Esophagus squamous epithelium (tissue), 5 donors: ENCODE data around the gene TSPAN1. TPM values are rescaled to one million over a fixed set of nuclear protein-coding genes. Genes with fewer than 3 reads are reported as not detected.

Experiments used
- DNase-seq: peaks from one replicate; lab custom pipeline; 2025; lab: John Stamatoyannopoulos, UW
- H3K27ac ChIP-seq, 4 donors: fragments of 200-600 bp; sonication (generic); one replicate each; pipeline ENCODE4 v1.5.1; 2016 to 2019; ENCODE audit warnings: mild to moderate bottlenecking in 1 of 4
- H3K27me3 ChIP-seq, 4 donors: fragments of 200-600 bp; sonication (generic); 1 replicate in 3 of 4; 2 replicates in 1 of 4; pipeline versions ENCODE4 v1.5.1 to v1.6.0; 2017 to 2021; ENCODE audit warnings: antibody characterized with exemption in 1 of 4
- H3K36me3 ChIP-seq, 3 donors: fragments of 200-600 bp; sonication (generic); one replicate each; pipeline ENCODE4 v1.5.1; 2016 to 2019
- H3K4me1 ChIP-seq, 3 donors: fragments of 200-600 bp; sonication (generic); one replicate each; pipeline ENCODE4 v1.5.1; 2017 to 2019
- H3K4me3 ChIP-seq, 4 donors: fragments of 200-600 bp; sonication (generic); 1 replicate in 3 of 4; 2 replicates in 1 of 4; pipeline ENCODE4 v1.5.1; 2016 to 2019; ENCODE audit warnings: mild to moderate bottlenecking in 2 of 4, moderate library complexity in 1 of 4
- H3K9me3 ChIP-seq, 3 donors: fragments of 200-600 bp; sonication (generic); one replicate each; pipeline ENCODE4 v1.5.1; 2016 to 2019
- POLR2A ChIP-seq, 4 donors: fragments of 450-650 bp; IDR thresholded peaks; one replicate each; pipeline ENCODE4 v1.6.1; 2017; ENCODE audit warnings: antibody characterized with exemption in 4 of 4, mild to moderate bottlenecking in 4 of 4, moderate library complexity in 3 of 4
- WGBS, 2 donors: methylation state at CpG; one replicate each; pipeline ENCODE4 v1.1.5; 2018; 5-methylcytosine and 5-hydroxymethylcytosine counted together
- intact Hi-C: fragments of 100-400 bp; cut with DNase I; formaldehyde crosslinking; loops from one replicate; pipeline ENCODE4 v1.15.0; 2022
- total RNA-seq, 4 donors: library from RNA; depleted of rRNA; stranded (reverse); fragments of >200 nt; gene quantifications; one replicate each; pipeline ENCODE4 v1.1.0, GENCODE V29; 2016
- TF ChIP-seq, protein P1 (sequence below), 6 experiments: fragments of 450-650 bp in 4 of 6; fragments of 200-600 bp in 2 of 6; sonication (generic) in 2 of 6; IDR thresholded peaks; one replicate each; pipeline ENCODE4 v1.5.1; 2016 to 2019; ENCODE audit warnings: antibody characterized with exemption in 6 of 6, mild to moderate bottlenecking in 4 of 6, moderate library complexity in 4 of 6
- donor health status: DM: yes; HTN: yes; CAD: no.

The TSPAN1 gene
- total RNA-seq, 4 donors from 2014 or later = 1.4 to 10.7 (median 5.0) TPM

GRCh38 chr1:46152016-46152415, 22.9 kb upstream of the TSPAN1 start:
- Histone ChIP-seq H3K4me3 (no peak overlapping the region), H3K4me1 (no peaks in the 10 kb centered on the region), H3K27me3 (no peaks in the 10 kb centered on the region), H3K27ac (no peak overlapping the region), H3K9me3 (no peaks in the 10 kb centered on the region), H3K36me3 (no peaks in the 10 kb centered on the region)
- DNase-seq = no peak
- TF ChIP-seq, protein P1, sequence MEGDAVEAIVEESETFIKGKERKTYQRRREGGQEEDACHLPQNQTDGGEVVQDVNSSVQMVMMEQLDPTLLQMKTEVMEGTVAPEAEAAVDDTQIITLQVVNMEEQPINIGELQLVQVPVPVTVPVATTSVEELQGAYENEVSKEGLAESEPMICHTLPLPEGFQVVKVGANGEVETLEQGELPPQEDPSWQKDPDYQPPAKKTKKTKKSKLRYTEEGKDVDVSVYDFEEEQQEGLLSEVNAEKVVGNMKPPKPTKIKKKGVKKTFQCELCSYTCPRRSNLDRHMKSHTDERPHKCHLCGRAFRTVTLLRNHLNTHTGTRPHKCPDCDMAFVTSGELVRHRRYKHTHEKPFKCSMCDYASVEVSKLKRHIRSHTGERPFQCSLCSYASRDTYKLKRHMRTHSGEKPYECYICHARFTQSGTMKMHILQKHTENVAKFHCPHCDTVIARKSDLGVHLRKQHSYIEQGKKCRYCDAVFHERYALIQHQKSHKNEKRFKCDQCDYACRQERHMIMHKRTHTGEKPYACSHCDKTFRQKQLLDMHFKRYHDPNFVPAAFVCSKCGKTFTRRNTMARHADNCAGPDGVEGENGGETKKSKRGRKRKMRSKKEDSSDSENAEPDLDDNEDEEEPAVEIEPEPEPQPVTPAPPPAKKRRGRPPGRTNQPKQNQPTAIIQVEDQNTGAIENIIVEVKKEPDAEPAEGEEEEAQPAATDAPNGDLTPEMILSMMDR (IDR thresholded peaks at IDR 0.05) = no peak
- no peak for TF ChIP-seq POLR2A (IDR thresholded peaks at IDR 0.05)
- 72 to 86% methylated on average over 3 of the region's 3 CpGs for WGBS, 2 donors
- intact Hi-C loops = no loop called here

DNA sequence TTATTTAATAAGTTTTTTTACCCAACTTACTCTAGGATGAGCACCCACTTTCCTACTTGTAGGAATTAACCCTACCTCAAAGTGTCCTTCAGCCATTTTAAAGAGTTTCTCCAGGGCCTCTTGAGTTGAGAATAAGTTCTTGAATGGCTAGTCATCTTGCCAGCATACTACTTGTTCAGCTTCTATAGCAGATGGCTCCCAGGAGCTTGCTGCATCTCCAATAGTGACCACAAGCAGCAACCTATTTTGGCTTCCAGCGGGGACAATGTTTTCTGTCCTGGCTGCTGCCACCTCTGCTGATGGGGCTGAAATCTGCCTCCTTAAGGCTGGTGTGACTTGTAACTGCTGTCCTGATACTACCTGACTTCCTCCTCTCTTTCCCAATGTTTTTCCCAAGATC, 21.7 kb upstream of the TSPAN1 start:
- 89 to 94% methylated on average over 1 of the region's 1 CpG for WGBS, 2 donors
- DNase-seq = no peak
- H3K27me3 ChIP-seq = no peaks in the 10 kb centered on the region

DNA sequence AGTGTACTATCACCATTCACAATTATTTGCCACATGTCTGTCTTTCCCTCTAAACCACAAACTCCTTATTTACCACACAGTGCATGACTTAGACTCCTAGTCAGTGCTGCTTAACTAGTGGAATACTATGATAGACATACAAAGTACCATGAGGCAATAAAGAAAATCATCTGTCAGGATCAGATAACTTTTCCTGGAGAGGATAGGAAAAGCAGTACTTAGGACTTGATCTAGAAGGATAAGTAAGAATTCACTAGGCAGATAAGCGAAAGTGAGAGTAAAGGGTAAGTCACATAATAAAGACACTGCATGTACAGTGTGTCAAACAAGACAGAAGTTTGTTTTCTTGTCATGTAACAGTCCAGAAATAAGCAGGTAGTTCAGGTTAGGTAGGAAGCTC, 21.2 kb upstream of the TSPAN1 start:
- intact Hi-C loops = no loop called here
- DNase-seq = no peak
- 89 to 96% methylated on average over 1 of the region's 1 CpG for WGBS, 2 donors

More for the DNA sequence above, 21.7 kb upstream of the TSPAN1 start:
- Histone ChIP-seq H3K27ac (no peak overlapping the region), H3K4me1 (no peaks in the 10 kb centered on the region), H3K4me3 (no peak overlapping the region), H3K36me3 (no peaks in the 10 kb centered on the region), H3K9me3 (no peaks in the 10 kb centered on the region)
- intact Hi-C loops = no loop called here
- TF ChIP-seq, protein P1 (IDR thresholded peaks at IDR 0.05) = no peak
- no peak for TF ChIP-seq POLR2A (IDR thresholded peaks at IDR 0.05)

DNA sequence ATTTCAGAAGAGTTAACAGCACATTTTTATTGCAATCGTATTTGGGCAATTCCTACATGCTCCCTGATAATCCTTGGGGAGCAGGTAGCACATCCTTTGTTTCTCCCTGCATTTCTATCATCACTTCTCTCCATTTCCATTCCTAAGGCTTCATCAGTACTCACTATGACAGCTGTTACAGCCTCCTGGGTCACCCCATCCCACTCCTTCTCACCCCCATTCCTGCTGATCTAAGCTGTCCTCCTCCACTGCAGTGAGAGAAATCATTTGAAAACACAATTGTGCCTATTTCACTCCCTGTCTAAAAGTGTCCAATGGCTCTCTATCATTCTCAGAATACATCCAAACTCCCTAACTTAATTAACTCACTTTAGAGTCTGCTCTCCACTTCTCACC, 17.0 kb upstream of the TSPAN1 start:
- WGBS, 2 donors = 96 to 100% methylated on average over 1 of the region's 1 CpG
- Histone ChIP-seq H3K27ac (no peak overlapping the region), H3K36me3 (no peaks in the 10 kb centered on the region), H3K4me3 (no peak overlapping the region), H3K4me1 (no peaks in the 10 kb centered on the region), H3K27me3 (no peaks in the 10 kb centered on the region), H3K9me3 (no peaks in the 10 kb centered on the region)
- DNase-seq = no peak
- TF ChIP-seq POLR2A (IDR thresholded peaks at IDR 0.05) = no peak
- TF ChIP-seq, protein P1 (IDR thresholded peaks at IDR 0.05) = no peak
- intact Hi-C loops = no loop called here

More for the DNA sequence above, 21.2 kb upstream of the TSPAN1 start:
- no peaks in the 10 kb centered on the region for H3K9me3 ChIP-seq
- no peak overlapping the region for H3K4me3 ChIP-seq
- no peak overlapping the region for H3K27ac ChIP-seq
- no peaks in the 10 kb centered on the region for H3K36me3 ChIP-seq
- H3K4me1 ChIP-seq = no peaks in the 10 kb centered on the region
- no peaks in the 10 kb centered on the region for H3K27me3 ChIP-seq
- TF ChIP-seq, protein P1 (IDR thresholded peaks at IDR 0.05) = no peak
- no peak for TF ChIP-seq POLR2A (IDR thresholded peaks at IDR 0.05)

DNA sequence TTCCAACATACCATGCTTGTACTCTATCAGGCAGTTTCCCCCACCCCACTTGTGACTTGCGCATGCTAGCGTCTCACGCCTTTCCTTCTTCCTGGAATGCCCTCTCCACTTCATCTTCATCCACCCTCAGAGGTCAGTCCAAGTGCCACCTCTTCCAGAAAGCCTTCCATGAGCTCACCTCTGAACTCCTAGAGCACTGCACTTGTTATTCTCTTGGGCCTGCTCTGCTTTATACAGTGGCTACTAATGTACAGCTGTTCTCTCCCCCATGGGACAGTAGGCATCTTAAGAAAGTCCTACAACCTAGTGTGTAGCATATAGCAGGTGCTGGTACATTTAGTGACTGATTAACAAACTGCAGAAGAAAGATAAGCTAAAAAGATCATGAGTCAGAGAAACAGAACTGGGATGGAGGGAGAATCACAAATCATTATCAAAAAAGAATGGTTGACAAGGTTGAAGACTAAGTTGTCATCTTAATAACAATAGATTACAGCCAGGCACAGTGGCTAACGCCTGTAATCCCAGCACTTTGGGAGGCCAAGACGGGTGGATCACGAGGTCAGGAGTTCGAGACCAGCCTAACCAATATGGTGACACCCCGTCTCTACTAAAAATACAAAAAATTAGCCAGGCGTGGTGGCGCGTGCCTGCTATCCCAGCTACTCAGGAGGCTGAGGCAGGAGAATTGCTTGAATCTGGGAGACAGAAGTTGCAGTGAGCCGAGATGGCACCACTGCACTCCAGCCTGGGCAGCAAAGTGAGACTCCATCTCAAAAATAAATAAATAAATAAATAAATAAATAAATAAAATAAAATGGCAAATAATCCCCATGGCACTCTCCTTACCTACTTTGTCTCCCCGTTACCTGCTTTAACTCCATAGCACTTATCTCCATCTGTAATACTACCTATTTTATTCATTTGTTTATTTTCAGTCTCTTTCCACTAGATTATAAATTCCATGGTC, 16.3 kb upstream of the TSPAN1 start:
- DNase-seq = no peak
- TF ChIP-seq, protein P1 (IDR thresholded peaks at IDR 0.05) = no peak
- no peak for TF ChIP-seq POLR2A (IDR thresholded peaks at IDR 0.05)
- WGBS, 2 donors = 81 to 85% methylated on average over 13 of the region's 13 CpGs
- no peaks in the 10 kb centered on the region for H3K4me1 ChIP-seq
- H3K9me3 ChIP-seq = no peaks in the 10 kb centered on the region
- no peaks in the 10 kb centered on the region for H3K27me3 ChIP-seq
- H3K36me3 ChIP-seq = no peaks in the 10 kb centered on the region
- intact Hi-C loops = no loop called here
- no peak overlapping the region for H3K27ac ChIP-seq
- H3K4me3 ChIP-seq = no peak overlapping the region
